DMS153 (cell line): ENCODE measurements around the gene HIPK1.
"Not testable (repeated sequence)": the region's sequence is repeated elsewhere in the genome, so short reads cannot be mapped to it uniquely, and the experiment has no call there.

Experiments used
- DNase-seq: peaks from one replicate; lab custom pipeline; 2025; lab: John Stamatoyannopoulos, UW

HIPK1 gene

DNA sequence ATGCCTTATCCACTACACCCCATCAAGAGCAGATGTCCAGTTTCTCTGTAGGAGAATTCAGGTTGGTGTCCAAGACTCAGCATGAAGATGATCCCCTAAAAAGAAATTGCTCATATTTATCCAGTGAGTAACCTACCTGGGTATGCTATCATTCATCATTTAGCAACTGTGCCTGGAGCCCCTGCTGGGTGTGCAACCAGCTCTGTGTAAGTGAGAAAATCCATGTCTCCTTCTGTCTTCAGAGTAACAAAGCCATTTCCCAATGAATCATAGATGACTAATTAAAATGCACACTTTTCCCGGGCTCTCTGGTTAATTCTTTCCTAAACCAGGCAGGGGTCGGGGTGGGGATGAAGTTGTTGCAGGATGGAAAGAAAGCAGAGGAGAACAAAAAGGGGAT lies 86.0 kb downstream of the HIPK1 start:
- DNase-seq = no peak

- not testable (repeated sequence) for DNase-seq
Observed at GRCh38 chr1:114019724-114020123, 90.6 kb downstream of the HIPK1 start.

DNA sequence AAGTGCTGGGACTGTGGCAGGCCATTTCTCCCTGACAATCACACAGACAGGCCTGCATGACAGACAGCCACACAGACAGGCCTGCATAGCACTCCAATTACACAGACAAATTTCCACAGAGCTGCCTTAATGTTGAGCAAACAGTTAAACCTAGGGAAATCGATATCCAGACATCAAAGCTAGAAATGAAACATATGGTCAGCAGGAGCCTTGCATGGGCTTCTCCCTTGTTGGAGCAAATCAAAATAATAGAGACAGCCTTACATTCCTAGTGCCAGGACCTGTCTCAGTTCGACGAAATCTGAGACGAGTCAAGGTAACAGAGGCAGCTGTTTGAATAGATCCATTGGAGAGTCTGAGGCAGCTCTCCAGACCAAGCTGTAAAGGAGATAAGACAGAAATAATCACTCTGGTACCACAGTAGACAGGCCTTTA lies 92.6 kb downstream of the HIPK1 start:
- DNase-seq = no peak

GRCh38 chr1:114022877-114023276 lies 93.8 kb downstream of the HIPK1 start:
- DNase-seq = no peak

GRCh38 chr1:114023377-114023776 lies 94.3 kb downstream of the HIPK1 start:
- DNase-seq = no peak

DNA sequence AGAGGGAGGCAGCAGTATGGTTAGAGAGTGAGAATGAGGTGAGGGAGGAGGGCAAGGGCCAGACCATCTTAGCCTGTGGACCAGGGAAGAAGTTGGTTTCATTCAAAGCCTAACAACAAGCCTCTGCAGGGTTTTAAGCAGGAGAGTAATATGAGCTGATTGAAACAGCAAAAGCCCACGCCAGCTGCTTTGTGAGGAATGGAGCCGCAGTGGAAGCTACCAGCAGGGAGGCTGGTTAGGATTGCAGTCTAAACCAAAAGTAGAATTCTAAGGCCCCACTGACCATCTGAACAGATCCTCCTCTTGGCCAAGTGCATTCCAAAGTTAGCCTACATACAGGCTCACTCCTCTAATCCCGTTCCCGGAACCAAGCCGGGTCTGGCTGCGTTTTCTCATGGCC lies 94.9 kb downstream of the HIPK1 start:
- DNase-seq = no peak

DNA sequence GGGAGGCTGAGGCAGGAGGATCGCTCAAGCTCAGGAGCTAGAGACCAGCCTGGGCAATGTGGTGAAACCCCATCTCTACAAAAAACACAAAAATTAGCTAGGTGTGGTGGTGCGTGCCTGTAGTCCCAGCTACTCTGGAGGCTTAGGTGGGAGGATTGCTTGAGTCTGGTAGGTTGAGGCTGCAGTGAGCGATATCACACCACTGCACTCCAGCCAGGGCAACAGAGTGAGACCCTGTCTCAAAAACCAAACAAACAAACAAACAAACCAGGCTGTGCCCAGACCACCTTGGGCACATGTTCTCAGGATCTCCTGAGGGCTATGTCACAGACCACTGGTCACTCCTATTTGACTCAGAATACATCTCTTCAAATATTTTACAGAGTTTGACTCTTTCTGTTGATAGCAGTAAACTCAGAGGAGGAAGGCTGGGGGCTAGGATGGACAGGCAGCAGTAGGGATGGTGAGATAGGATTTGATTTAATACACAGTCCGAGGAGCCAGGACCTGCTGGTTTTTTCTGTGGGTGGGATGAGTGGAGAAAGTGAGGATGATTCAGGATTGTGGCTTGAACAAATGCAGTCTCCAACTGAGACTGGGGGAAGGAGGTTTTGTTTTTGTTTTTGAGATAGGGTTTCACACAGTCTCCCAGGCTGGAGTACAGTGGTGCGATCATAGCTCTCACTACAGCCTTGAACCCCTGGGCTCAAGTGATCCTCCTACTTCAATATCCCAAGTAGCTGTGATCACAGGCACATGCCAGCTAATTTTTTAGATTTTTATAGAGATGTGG lies 96.7 kb downstream of the HIPK1 start:
- no peak for DNase-seq

GRCh38 chr1:114026797-114027196 lies 97.7 kb downstream of the HIPK1 start:
- DNase-seq = no peak
